HepG2 (cell line): ENCODE measurements around the gene ZDHHC13. TPM values are rescaled to one million over a fixed set of nuclear protein-coding genes. Genes with fewer than 3 reads are reported as not detected.

Source experiments
- AKAP8 ChIP-seq: sonication (generic); formaldehyde crosslinking; IDR thresholded peaks from 2 replicates; pipeline ENCODE4 v1.5.1; 2020; ENCODE audit warnings: mild to moderate bottlenecking, missing genetic modification reagents
- ATF7-NPFF ChIP-seq: sonication (generic); formaldehyde crosslinking; IDR thresholded peaks from 2 replicates; pipeline ENCODE4 v1.8.1; 2023; ENCODE audit warnings: mild to moderate bottlenecking, low read depth, missing genetic modification reagents, moderate library complexity
- BATF2 ChIP-seq: sonication (generic); formaldehyde crosslinking; IDR thresholded peaks from 2 replicates; pipeline ENCODE4 v1.8.0; 2022; ENCODE audit warnings: mild to moderate bottlenecking, missing genetic modification reagents, moderate library complexity
- CSRNP2 ChIP-seq: sonication (generic); formaldehyde crosslinking; conservative IDR thresholded peaks from 2 replicates; pipeline ENCODE4 v1.8.0; 2022; ENCODE audit warnings: low read depth, missing genetic modification reagents
- ISX ChIP-seq: sonication (generic); formaldehyde crosslinking; conservative IDR thresholded peaks from 2 replicates; pipeline ENCODE4 v1.5.0; 2020; ENCODE audit warnings: missing genetic modification reagents
- REST ChIP-seq, 2 experiments: IDR thresholded peaks; 2 replicates each; pipeline ENCODE4 v1.6.1; 2011 to 2012; ENCODE audit warnings: low read length in 2 of 2, borderline replicate concordance in 1 of 2, low read depth in 1 of 2, mild to moderate bottlenecking in 1 of 2, moderate library complexity in 1 of 2
- RORA ChIP-seq: sonication (generic); formaldehyde crosslinking; IDR thresholded peaks from 2 replicates; pipeline ENCODE4 v1.5.0; 2020; ENCODE audit warnings: mild to moderate bottlenecking, missing genetic modification reagents, moderate library complexity
- THAP9 ChIP-seq: sonication (generic); formaldehyde crosslinking; IDR thresholded peaks from 2 replicates; pipeline ENCODE4; 2020; ENCODE audit warnings: missing genetic modification reagents, mild to moderate bottlenecking, borderline replicate concordance
- U2AF1 ChIP-seq: fragments of 200-400 bp; formaldehyde crosslinking; optimal IDR thresholded peaks from 2 replicates; pipeline ENCODE3; 2017; ENCODE audit warnings: mild to moderate bottlenecking, low read depth, low read length
- YEATS4 ChIP-seq: sonication (generic); formaldehyde crosslinking; IDR thresholded peaks from 2 replicates; pipeline ENCODE4 v1.4.0; 2020; ENCODE audit warnings: missing genetic modification reagents, borderline replicate concordance
- ZBTB46 ChIP-seq: sonication (generic); formaldehyde crosslinking; IDR thresholded peaks from 2 replicates; pipeline ENCODE4 v1.4.0; 2020; ENCODE audit warnings: mild to moderate bottlenecking, missing genetic modification reagents, borderline replicate concordance
- ZNF101 ChIP-seq: sonication (generic); formaldehyde crosslinking; IDR thresholded peaks from 2 replicates; pipeline ENCODE4 v1.4.0; 2020; ENCODE audit warnings: mild to moderate bottlenecking, low read depth, missing genetic modification reagents, borderline replicate concordance
- ZNF609 ChIP-seq: sonication (generic); formaldehyde crosslinking; IDR thresholded peaks from 2 replicates; pipeline ENCODE4 v1.4.0; 2020; ENCODE audit warnings: mild to moderate bottlenecking, missing genetic modification reagents, borderline replicate concordance
- polyA plus RNA-seq, 8 experiments: library from polyadenylated mRNA; depleted of rRNA in 3 of 8; stranded (reverse) in 7 of 8; unstranded in 1 of 8; fragments of >200 nt; fragmentation: Illumina TruSeq in 4 of 8; extraction: Trizol in 4 of 8; gene quantifications; 2 replicates each; pipeline versions ENCODE4 v1.2.1 to v1.2.3, GENCODE V29; 2011 to 2016; ENCODE audit warnings: low read depth in 4 of 8, missing spikeins in 1 of 8, mixed read lengths in 1 of 8; ENCODE audit not compliant: insufficient read depth in 1 of 8
- total RNA-seq, 5 experiments: library from RNA; depleted of rRNA; stranded (reverse); fragments of >200 nt; fragmentation: Illumina TruSeq; extraction: Trizol; gene quantifications; 2 replicates each; pipeline ENCODE4 v1.2.3, GENCODE V29; 2016; ENCODE audit warnings: low read depth in 1 of 5

ZDHHC13 gene
- total and polyA plus RNA-seq, 2 of the 13 experiments (the other 11 are each of a cell fraction or from before 2014, with no cell fraction given): 10.9 to 11.8 TPM

GRCh38 chr11:19071255-19071654, 45.7 kb upstream of the ZDHHC13 start (continued):
- TF ChIP-seq THAP9 (CRISPR knock-in tag) (no peak), ZNF609 (CRISPR knock-in tag) (no peak), U2AF1 (no peak), BATF2 (CRISPR knock-in tag) (no peak), ATF7-NPFF (CRISPR knock-in tag) (no peak), ZBTB46 (CRISPR knock-in tag) (no peak), YEATS4 (no peak), AKAP8 (CRISPR knock-in tag) (no peak), CSRNP2 (no peak), REST (IDR thresholded peaks at IDR 0.05; ENCODE audit: borderline replicate concordance in 1 of 2, low read depth in 1 of 2, low read length in 2 of 2) (no peak), ISX (CRISPR knock-in tag) (no peak), RORA (CRISPR knock-in tag) (no peak), ZNF101 (no peak)
